ENCODE measurements around the gene RGPD3. TPM values are rescaled to one million over a fixed set of nuclear protein-coding genes. Genes with fewer than 3 reads are reported as not detected.

The RGPD3 gene
- total and polyA plus RNA-seq, 4 donors, result 0.07 to 0.85 (median 0.36) TPM

DNA sequence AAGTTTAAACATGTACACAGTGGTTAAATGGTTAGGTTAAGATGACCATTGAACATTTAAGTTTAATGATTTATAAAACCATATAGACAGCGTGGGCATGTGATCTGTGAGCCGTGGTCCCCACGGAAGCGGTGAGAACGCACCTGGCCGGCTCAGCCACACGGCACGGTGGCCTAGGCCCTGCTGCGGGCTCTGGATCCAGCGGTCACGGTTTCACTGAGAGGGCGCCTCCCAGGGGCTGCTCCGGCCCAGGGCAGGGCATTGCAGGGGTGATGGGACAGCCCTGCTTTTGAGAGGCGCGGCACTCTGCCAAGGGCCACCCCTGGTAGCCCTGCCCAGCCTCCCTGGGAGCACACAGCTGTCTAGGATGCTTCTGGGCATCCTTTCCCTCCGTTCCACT lies 124.9 kb downstream of the RGPD3 start:
- Histone ChIP-seq H3K27ac (ENCODE audit: low read depth in 1 of 2, low read length in 2 of 2) (no peak overlapping the region), H3K9ac (ENCODE audit: low read depth in 1 of 2, low read length in 2 of 2) (no peak overlapping the region), H3K9me3 (ENCODE audit: control insufficient read depth in 4 of 4, low read length in 3 of 4) (no peaks in the 10 kb centered on the region), H3K4me1 (ENCODE audit: control insufficient read depth in 4 of 4, insufficient read depth in 4 of 4, low read length in 3 of 4) (no peaks in the 10 kb centered on the region), H3K36me3 (ENCODE audit: control insufficient read depth in 4 of 4, insufficient read depth in 3 of 4, low read depth in 1 of 4, low read length in 3 of 4) (no peaks in the 10 kb centered on the region), H3K27me3 (ENCODE audit: control insufficient read depth in 4 of 4, insufficient read depth in 4 of 4, low read length in 3 of 4) (no peaks in the 10 kb centered on the region), H3K4me3 (ENCODE audit: low read depth in 1 of 3, low read length in 3 of 3) (no peak overlapping the region)
- 87% methylated on average over 16 of the region's 16 CpGs for WGBS
- DNase-seq (ENCODE audit: low spot score), result no peak
- TF ChIP-seq YY1 (IDR thresholded peaks at IDR 0.05) (no peak), SP1 (IDR thresholded peaks at IDR 0.05) (no peak), HNF4G (IDR thresholded peaks at IDR 0.05) (no peak), EGR1 (IDR thresholded peaks at IDR 0.05; ENCODE audit: low read depth in 2 of 2) (no peak), GABPA (IDR thresholded peaks at IDR 0.05 in 1 of 2, conservative IDR thresholded peaks at IDR 0.05 in 1 of 2) (no peak), NR2F2 (IDR thresholded peaks at IDR 0.05) (no peak), FOXA2 (IDR thresholded peaks at IDR 0.05) (no peak), JUND (IDR thresholded peaks at IDR 0.05) (no peak), TAF1 (conservative IDR thresholded peaks at IDR 0.05) (no peak), HNF4A (conservative IDR thresholded peaks at IDR 0.05) (no peak)
- TF ChIP-seq, protein P1, sequence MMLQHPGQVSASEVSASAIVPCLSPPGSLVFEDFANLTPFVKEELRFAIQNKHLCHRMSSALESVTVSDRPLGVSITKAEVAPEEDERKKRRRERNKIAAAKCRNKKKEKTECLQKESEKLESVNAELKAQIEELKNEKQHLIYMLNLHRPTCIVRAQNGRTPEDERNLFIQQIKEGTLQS (IDR thresholded peaks at IDR 0.05), result no peak
- TF ChIP-seq, protein P2, sequence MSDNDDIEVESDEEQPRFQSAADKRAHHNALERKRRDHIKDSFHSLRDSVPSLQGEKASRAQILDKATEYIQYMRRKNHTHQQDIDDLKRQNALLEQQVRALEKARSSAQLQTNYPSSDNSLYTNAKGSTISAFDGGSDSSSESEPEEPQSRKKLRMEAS (IDR thresholded peaks at IDR 0.05), result no peak
- TF ChIP-seq, protein P3, sequence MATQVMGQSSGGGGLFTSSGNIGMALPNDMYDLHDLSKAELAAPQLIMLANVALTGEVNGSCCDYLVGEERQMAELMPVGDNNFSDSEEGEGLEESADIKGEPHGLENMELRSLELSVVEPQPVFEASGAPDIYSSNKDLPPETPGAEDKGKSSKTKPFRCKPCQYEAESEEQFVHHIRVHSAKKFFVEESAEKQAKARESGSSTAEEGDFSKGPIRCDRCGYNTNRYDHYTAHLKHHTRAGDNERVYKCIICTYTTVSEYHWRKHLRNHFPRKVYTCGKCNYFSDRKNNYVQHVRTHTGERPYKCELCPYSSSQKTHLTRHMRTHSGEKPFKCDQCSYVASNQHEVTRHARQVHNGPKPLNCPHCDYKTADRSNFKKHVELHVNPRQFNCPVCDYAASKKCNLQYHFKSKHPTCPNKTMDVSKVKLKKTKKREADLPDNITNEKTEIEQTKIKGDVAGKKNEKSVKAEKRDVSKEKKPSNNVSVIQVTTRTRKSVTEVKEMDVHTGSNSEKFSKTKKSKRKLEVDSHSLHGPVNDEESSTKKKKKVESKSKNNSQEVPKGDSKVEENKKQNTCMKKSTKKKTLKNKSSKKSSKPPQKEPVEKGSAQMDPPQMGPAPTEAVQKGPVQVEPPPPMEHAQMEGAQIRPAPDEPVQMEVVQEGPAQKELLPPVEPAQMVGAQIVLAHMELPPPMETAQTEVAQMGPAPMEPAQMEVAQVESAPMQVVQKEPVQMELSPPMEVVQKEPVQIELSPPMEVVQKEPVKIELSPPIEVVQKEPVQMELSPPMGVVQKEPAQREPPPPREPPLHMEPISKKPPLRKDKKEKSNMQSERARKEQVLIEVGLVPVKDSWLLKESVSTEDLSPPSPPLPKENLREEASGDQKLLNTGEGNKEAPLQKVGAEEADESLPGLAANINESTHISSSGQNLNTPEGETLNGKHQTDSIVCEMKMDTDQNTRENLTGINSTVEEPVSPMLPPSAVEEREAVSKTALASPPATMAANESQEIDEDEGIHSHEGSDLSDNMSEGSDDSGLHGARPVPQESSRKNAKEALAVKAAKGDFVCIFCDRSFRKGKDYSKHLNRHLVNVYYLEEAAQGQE (IDR thresholded peaks at IDR 0.05), result no peak

DNA sequence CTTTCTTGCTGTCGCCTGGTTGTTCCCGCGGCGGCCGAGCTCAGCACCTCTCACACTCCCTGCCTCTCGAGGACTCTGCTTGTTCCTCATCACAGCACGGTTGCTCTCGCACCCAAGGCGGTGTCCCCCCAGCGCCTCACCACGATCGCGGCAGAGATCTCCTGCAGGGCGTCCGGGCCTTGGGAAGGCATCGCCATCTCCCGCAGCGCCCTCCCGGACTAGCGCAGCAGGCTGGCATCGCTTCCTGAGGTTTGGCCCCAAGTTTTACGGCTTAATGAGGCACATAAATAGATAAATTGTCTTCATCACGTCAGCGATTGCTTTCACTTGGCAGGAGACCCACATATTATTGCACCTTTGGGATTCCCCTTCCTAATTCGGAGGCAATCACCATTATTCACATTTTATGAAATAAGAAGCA lies 125.4 kb downstream of the RGPD3 start:
- H3K9ac ChIP-seq (ENCODE audit: low read depth in 1 of 2, low read length in 2 of 2), result no peak overlapping the region
- TF ChIP-seq FOXA2 (IDR thresholded peaks at IDR 0.05) (no peak), RXRA (IDR thresholded peaks at IDR 0.05) (no peak), SP1 (IDR thresholded peaks at IDR 0.05) (no peak), HNF4A (conservative IDR thresholded peaks at IDR 0.05) (no peak)
- no peaks in the 10 kb centered on the region for H3K27me3 ChIP-seq (ENCODE audit: control insufficient read depth in 4 of 4, insufficient read depth in 4 of 4, low read length in 3 of 4)
- H3K4me3 ChIP-seq (ENCODE audit: low read depth in 1 of 3, low read length in 3 of 3), result no peak overlapping the region
- no peaks in the 10 kb centered on the region for H3K36me3 ChIP-seq (ENCODE audit: control insufficient read depth in 4 of 4, insufficient read depth in 3 of 4, low read depth in 1 of 4, low read length in 3 of 4)
- H3K27ac ChIP-seq (ENCODE audit: low read depth in 1 of 2, low read length in 2 of 2), result no peak overlapping the region
- no peaks in the 10 kb centered on the region for H3K9me3 ChIP-seq (ENCODE audit: control insufficient read depth in 4 of 4, low read length in 3 of 4)
- WGBS, result 91% methylated on average over 25 of the region's 25 CpGs
- no peak for DNase-seq (ENCODE audit: low spot score)
- no peaks in the 10 kb centered on the region for H3K4me1 ChIP-seq (ENCODE audit: control insufficient read depth in 4 of 4, insufficient read depth in 4 of 4, low read length in 3 of 4)

DNA sequence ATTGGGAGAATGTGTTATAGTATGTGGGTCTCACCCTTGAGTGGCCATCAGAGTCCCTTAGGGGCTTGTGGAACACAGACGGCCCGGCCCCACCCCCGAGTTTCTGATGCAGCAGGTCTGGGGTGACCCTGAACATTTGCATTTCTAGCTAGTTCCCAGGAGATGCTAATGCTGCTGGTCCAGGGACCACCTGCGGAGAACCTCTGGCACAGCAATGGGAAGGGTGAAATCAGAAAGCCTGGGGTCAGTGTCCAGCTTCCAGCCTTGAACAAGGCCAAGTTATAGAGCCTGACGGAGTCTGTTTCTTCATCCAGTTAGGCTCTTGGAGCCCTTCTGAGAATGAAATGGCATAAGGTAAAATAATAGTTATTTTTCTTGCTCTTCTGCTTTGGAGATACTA lies 126.5 kb downstream of the RGPD3 start:
- Histone ChIP-seq H3K4me3 (ENCODE audit: low read depth in 1 of 3, low read length in 3 of 3) (no peak overlapping the region), H3K27ac (ENCODE audit: low read depth in 1 of 2, low read length in 2 of 2) (no peak overlapping the region), H3K36me3 (ENCODE audit: control insufficient read depth in 4 of 4, insufficient read depth in 3 of 4, low read depth in 1 of 4, low read length in 3 of 4) (no peaks in the 10 kb centered on the region), H3K4me1 (ENCODE audit: control insufficient read depth in 4 of 4, insufficient read depth in 4 of 4, low read length in 3 of 4) (no peaks in the 10 kb centered on the region), H3K9me3 (ENCODE audit: control insufficient read depth in 4 of 4, low read length in 3 of 4) (no peaks in the 10 kb centered on the region), H3K27me3 (ENCODE audit: control insufficient read depth in 4 of 4, insufficient read depth in 4 of 4, low read length in 3 of 4) (no peaks in the 10 kb centered on the region), H3K9ac (ENCODE audit: low read depth in 1 of 2, low read length in 2 of 2) (no peak overlapping the region)
- DNase-seq (ENCODE audit: low spot score), result no peak
- whole genome bisulfite sequencing, result 95% methylated on average over 5 of the region's 5 CpGs
- TF ChIP-seq, protein P2 (IDR thresholded peaks at IDR 0.05), result no peak
- no peak for TF ChIP-seq HNF4A (conservative IDR thresholded peaks at IDR 0.05)
- no peak for TF ChIP-seq NR2F2 (IDR thresholded peaks at IDR 0.05)
- no peak for TF ChIP-seq TAF1 (conservative IDR thresholded peaks at IDR 0.05)
- TF ChIP-seq RAD21 (IDR thresholded peaks at IDR 0.05), result no peak
- TF ChIP-seq, protein P4, sequence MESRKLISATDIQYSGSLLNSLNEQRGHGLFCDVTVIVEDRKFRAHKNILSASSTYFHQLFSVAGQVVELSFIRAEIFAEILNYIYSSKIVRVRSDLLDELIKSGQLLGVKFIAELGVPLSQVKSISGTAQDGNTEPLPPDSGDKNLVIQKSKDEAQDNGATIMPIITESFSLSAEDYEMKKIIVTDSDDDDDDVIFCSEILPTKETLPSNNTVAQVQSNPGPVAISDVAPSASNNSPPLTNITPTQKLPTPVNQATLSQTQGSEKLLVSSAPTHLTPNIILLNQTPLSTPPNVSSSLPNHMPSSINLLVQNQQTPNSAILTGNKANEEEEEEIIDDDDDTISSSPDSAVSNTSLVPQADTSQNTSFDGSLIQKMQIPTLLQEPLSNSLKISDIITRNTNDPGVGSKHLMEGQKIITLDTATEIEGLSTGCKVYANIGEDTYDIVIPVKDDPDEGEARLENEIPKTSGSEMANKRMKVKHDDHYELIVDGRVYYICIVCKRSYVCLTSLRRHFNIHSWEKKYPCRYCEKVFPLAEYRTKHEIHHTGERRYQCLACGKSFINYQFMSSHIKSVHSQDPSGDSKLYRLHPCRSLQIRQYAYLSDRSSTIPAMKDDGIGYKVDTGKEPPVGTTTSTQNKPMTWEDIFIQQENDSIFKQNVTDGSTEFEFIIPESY (IDR thresholded peaks at IDR 0.05), result no peak
- TF ChIP-seq JUND (IDR thresholded peaks at IDR 0.05), result no peak
- no peak for TF ChIP-seq SP1 (IDR thresholded peaks at IDR 0.05)
- TF ChIP-seq, protein P1 (IDR thresholded peaks at IDR 0.05), result no peak
- no peak for TF ChIP-seq EGR1 (IDR thresholded peaks at IDR 0.05; ENCODE audit: low read depth in 2 of 2)
- no peak for TF ChIP-seq YY1 (IDR thresholded peaks at IDR 0.05)
- TF ChIP-seq FOXA2 (IDR thresholded peaks at IDR 0.05), result no peak
- no peak for TF ChIP-seq FOXA1 (IDR thresholded peaks at IDR 0.05)
- TF ChIP-seq RXRA (IDR thresholded peaks at IDR 0.05), result no peak
- TF ChIP-seq GABPA (IDR thresholded peaks at IDR 0.05 in 1 of 2, conservative IDR thresholded peaks at IDR 0.05 in 1 of 2), result no peak
- TF ChIP-seq, protein P5, sequence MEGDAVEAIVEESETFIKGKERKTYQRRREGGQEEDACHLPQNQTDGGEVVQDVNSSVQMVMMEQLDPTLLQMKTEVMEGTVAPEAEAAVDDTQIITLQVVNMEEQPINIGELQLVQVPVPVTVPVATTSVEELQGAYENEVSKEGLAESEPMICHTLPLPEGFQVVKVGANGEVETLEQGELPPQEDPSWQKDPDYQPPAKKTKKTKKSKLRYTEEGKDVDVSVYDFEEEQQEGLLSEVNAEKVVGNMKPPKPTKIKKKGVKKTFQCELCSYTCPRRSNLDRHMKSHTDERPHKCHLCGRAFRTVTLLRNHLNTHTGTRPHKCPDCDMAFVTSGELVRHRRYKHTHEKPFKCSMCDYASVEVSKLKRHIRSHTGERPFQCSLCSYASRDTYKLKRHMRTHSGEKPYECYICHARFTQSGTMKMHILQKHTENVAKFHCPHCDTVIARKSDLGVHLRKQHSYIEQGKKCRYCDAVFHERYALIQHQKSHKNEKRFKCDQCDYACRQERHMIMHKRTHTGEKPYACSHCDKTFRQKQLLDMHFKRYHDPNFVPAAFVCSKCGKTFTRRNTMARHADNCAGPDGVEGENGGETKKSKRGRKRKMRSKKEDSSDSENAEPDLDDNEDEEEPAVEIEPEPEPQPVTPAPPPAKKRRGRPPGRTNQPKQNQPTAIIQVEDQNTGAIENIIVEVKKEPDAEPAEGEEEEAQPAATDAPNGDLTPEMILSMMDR (IDR thresholded peaks at IDR 0.05; ENCODE audit: low read depth, low read length, missing input control), result no peak

Data from liver (tissue), 9 donors.